ENCODE results near the gene PPP2R2C.

Gene PPP2R2C

GRCh38 chr4:6410068-6410467, 62.3 kb downstream of the PPP2R2C start:
- POLR2A ChIA-PET (ENCODE audit: low non-redundant PET) = no interaction called here
- no peak for DNase-seq (ENCODE audit: low spot score)
- no peak overlapping the region for H3K27ac ChIP-seq
- TF ChIP-seq CTCF (conservative IDR thresholded peaks at IDR 0.05; ENCODE audit: low read depth) = no peak
- CTCF ChIA-PET = interaction anchor here (0.6 kb wide), 1 partner anchor 18 kb away, joined by 3 read pairs; no protein-coding TSS in a partner anchor

GRCh38 chr4:6409381-6409780, 63.0 kb downstream of the PPP2R2C start:
- no peak for TF ChIP-seq CTCF (conservative IDR thresholded peaks at IDR 0.05; ENCODE audit: low read depth)
- ChIA-PET POLR2A (ENCODE audit: low non-redundant PET) (no interaction called here), CTCF (no interaction called here)
- no peak for DNase-seq (ENCODE audit: low spot score)
- no peak overlapping the region for H3K27ac ChIP-seq

GRCh38 chr4:6408263-6408662, 64.2 kb downstream of the PPP2R2C start:
- no peak overlapping the region for H3K27ac ChIP-seq
- POLR2A ChIA-PET (ENCODE audit: low non-redundant PET) = no interaction called here
- TF ChIP-seq CTCF (conservative IDR thresholded peaks at IDR 0.05; ENCODE audit: low read depth) = no peak
- DNase-seq (ENCODE audit: low spot score) = peak; percentile 6
- CTCF ChIA-PET = no interaction called here

GRCh38 chr4:6405397-6405706, 67.1 kb downstream of the PPP2R2C start:
- ChIA-PET POLR2A (ENCODE audit: low non-redundant PET) (no interaction called here), CTCF (no interaction called here)
- no peak for TF ChIP-seq CTCF (conservative IDR thresholded peaks at IDR 0.05; ENCODE audit: low read depth)
- DNase-seq (ENCODE audit: low spot score) = no peak
- H3K27ac ChIP-seq = no peak overlapping the region

- POLR2A ChIA-PET (ENCODE audit: low non-redundant PET) = no interaction called here
- no peak for TF ChIP-seq CTCF (conservative IDR thresholded peaks at IDR 0.05; ENCODE audit: low read depth)
- no peak for DNase-seq (ENCODE audit: low spot score)
- no peak overlapping the region for H3K27ac ChIP-seq
- CTCF ChIA-PET = no interaction called here
Measured at GRCh38 chr4:6404611-6405396, 67.6 kb downstream of the PPP2R2C start.

GRCh38 chr4:6403400-6403685, 69.1 kb downstream of the PPP2R2C start:
- no peak for DNase-seq (ENCODE audit: low spot score)
- POLR2A ChIA-PET (ENCODE audit: low non-redundant PET) = no interaction called here
- TF ChIP-seq CTCF (conservative IDR thresholded peaks at IDR 0.05; ENCODE audit: low read depth) = no peak
- H3K27ac ChIP-seq = no peak overlapping the region
- CTCF ChIA-PET = no interaction called here

Data from RWPE1 (cell line).